Liver (tissue), 9 donors: ENCODE measurements around the gene EIF3K. TPM values are rescaled to one million over a fixed set of nuclear protein-coding genes. Genes with fewer than 3 reads are reported as not detected.

Source experiments
- DNase-seq: peaks from one replicate; pipeline ENCODE4 v3.0.0-alpha.2; 2017; ENCODE audit warnings: low spot score
- H3K27ac ChIP-seq, 2 donors: one replicate each; pipeline ENCODE4 v1.7.0; 2013; ENCODE audit warnings: inconsistent platforms in 2 of 2, low read length in 2 of 2, control low read depth in 1 of 2, low read depth in 1 of 2, mild to moderate bottlenecking in 1 of 2
- H3K27me3 ChIP-seq, 4 donors: one replicate each; pipeline versions ENCODE4 v1.6.1 to v1.7.0; 2013; ENCODE audit warnings: low read length in 3 of 4, inconsistent platforms in 1 of 4, mild to moderate bottlenecking in 1 of 4, moderate library complexity in 1 of 4; ENCODE audit not compliant: control insufficient read depth in 4 of 4, insufficient read depth in 4 of 4
- H3K36me3 ChIP-seq, 4 donors: one replicate each; pipeline versions ENCODE4 v1.6.1 to v1.7.0; 2013; ENCODE audit warnings: low read length in 3 of 4, mild to moderate bottlenecking in 3 of 4, low read depth in 1 of 4, moderate library complexity in 1 of 4; ENCODE audit not compliant: control insufficient read depth in 4 of 4, insufficient read depth in 3 of 4
- H3K4me1 ChIP-seq, 4 donors: one replicate each; pipeline versions ENCODE4 v1.6.1 to v1.7.0; 2013; ENCODE audit warnings: low read length in 3 of 4, mild to moderate bottlenecking in 3 of 4, moderate library complexity in 1 of 4; ENCODE audit not compliant: control insufficient read depth in 4 of 4, insufficient read depth in 4 of 4
- H3K4me3 ChIP-seq, 3 donors: one replicate each; pipeline versions ENCODE4 v1.6.1 to v1.7.0; 2013; ENCODE audit warnings: low read length in 3 of 3, control low read depth in 1 of 3, low read depth in 1 of 3, mild to moderate bottlenecking in 1 of 3
- H3K9ac ChIP-seq, 2 donors: one replicate each; pipeline ENCODE4 v1.7.0; 2013; ENCODE audit warnings: low read length in 2 of 2, mild to moderate bottlenecking in 2 of 2, moderate library complexity in 2 of 2, control low read depth in 1 of 2, low read depth in 1 of 2
- H3K9me3 ChIP-seq, 4 donors: one replicate each; pipeline versions ENCODE4 v1.6.1 to v1.7.0; 2013; ENCODE audit warnings: low read length in 3 of 4; ENCODE audit not compliant: control insufficient read depth in 4 of 4
- EGR1 ChIP-seq, 2 donors: IDR thresholded peaks; 2 replicates each; pipeline ENCODE4 v1.6.1; 2016 to 2018; ENCODE audit warnings: antibody characterized with exemption in 2 of 2, low read depth in 2 of 2
- FOXA1 ChIP-seq: IDR thresholded peaks from 2 replicates; pipeline ENCODE4 v1.6.1; 2016; ENCODE audit warnings: antibody characterized with exemption
- FOXA2 ChIP-seq: IDR thresholded peaks from 2 replicates; pipeline ENCODE4 v1.6.1; 2016; ENCODE audit warnings: antibody characterized with exemption
- GABPA ChIP-seq, 2 donors: IDR thresholded peaks in 1 of 2; conservative IDR thresholded peaks in 1 of 2; 2 replicates each; pipeline ENCODE4 v1.6.1; 2016; ENCODE audit warnings: antibody characterized with exemption in 2 of 2, mild to moderate bottlenecking in 1 of 2, moderate library complexity in 1 of 2
- HNF4A ChIP-seq, 2 donors: conservative IDR thresholded peaks; 2 replicates each; pipeline ENCODE4 v1.6.1; 2016; ENCODE audit warnings: antibody characterized with exemption in 2 of 2, mild to moderate bottlenecking in 2 of 2
- HNF4G ChIP-seq: IDR thresholded peaks from 2 replicates; pipeline ENCODE4 v1.6.1; 2016; ENCODE audit warnings: antibody characterized with exemption
- JUND ChIP-seq, 2 donors: IDR thresholded peaks; 2 replicates each; pipeline ENCODE4 v1.6.1; 2016; ENCODE audit warnings: antibody characterized with exemption in 2 of 2
- NR2F2 ChIP-seq: IDR thresholded peaks from 2 replicates; pipeline ENCODE4 v1.6.1; 2016; ENCODE audit warnings: antibody characterized with exemption
- RAD21 ChIP-seq, 2 donors: IDR thresholded peaks; 2 replicates each; pipeline ENCODE4 v1.6.1; 2016; ENCODE audit warnings: antibody characterized with exemption in 2 of 2, mild to moderate bottlenecking in 2 of 2
- RXRA ChIP-seq, 2 donors: IDR thresholded peaks; 2 replicates each; pipeline ENCODE4 v1.6.1; 2017 to 2018; ENCODE audit warnings: antibody characterized with exemption in 2 of 2, mild to moderate bottlenecking in 1 of 2
- SP1 ChIP-seq: IDR thresholded peaks from 2 replicates; pipeline ENCODE4 v1.6.1; 2018; ENCODE audit warnings: antibody characterized with exemption, mild to moderate bottlenecking
- TAF1 ChIP-seq: conservative IDR thresholded peaks from 2 replicates; pipeline ENCODE4 v1.6.1; 2016; ENCODE audit warnings: antibody characterized with exemption, mild to moderate bottlenecking
- YY1 ChIP-seq: IDR thresholded peaks from 2 replicates; pipeline ENCODE4 v1.6.1; 2016; ENCODE audit warnings: antibody characterized with exemption, mild to moderate bottlenecking
- WGBS: extraction: QIAGEN DNeasy Blood & Tissue Kit; methylation state at CpG from one replicate; pipeline ENCODE4 v1.1.7; 2013; 5-methylcytosine and 5-hydroxymethylcytosine counted together
- polyA plus RNA-seq, 2 donors: library from polyadenylated mRNA; stranded (reverse) in 1 of 2; unstranded in 1 of 2; fragments of 200-250 nt in 1 of 2; fragments of >200 nt in 1 of 2; fragmentation: Nextera tagmentation in 1 of 2; extraction: Ambion mirVana in 1 of 2; gene quantifications; one replicate each; pipeline versions ENCODE4 v1.2.1 to v1.2.3, GENCODE V29; 2013 to 2015
- total RNA-seq, 2 donors: library from RNA; depleted of rRNA; stranded (reverse); fragments of >200 nt; gene quantifications; one replicate each; pipeline ENCODE4 v1.2.3, GENCODE V29; 2014
- TF ChIP-seq, protein P1 (sequence below): fragments of 150-350 bp; IDR thresholded peaks from 2 replicates; pipeline ENCODE4 v1.5.1; 2017; ENCODE audit warnings: improper control_type of control experiment, low read depth, low read length; ENCODE audit not compliant: missing input control
- TF ChIP-seq, protein P2 (sequence below): IDR thresholded peaks from 2 replicates; pipeline ENCODE4 v1.6.1; 2016; ENCODE audit warnings: antibody characterized with exemption, mild to moderate bottlenecking
- TF ChIP-seq, protein P3 (sequence below): IDR thresholded peaks from 2 replicates; pipeline ENCODE4 v1.6.1; 2016; ENCODE audit warnings: antibody characterized with exemption
- TF ChIP-seq, protein P4 (sequence below): IDR thresholded peaks from 2 replicates; pipeline ENCODE4 v1.6.1; 2016; ENCODE audit warnings: antibody characterized with exemption
- TF ChIP-seq, protein P5 (sequence below): IDR thresholded peaks from 2 replicates; pipeline ENCODE4 v1.6.1; 2016; ENCODE audit warnings: antibody characterized with exemption
- donor health status: healthy.
- donor health status: healthy.
- donor health status: healthy.
- donor health status: healthy.
- donor health status: healthy.

Gene EIF3K
- total and polyA plus RNA-seq, 4 donors, result 118 to 240 (median 151) TPM

DNA sequence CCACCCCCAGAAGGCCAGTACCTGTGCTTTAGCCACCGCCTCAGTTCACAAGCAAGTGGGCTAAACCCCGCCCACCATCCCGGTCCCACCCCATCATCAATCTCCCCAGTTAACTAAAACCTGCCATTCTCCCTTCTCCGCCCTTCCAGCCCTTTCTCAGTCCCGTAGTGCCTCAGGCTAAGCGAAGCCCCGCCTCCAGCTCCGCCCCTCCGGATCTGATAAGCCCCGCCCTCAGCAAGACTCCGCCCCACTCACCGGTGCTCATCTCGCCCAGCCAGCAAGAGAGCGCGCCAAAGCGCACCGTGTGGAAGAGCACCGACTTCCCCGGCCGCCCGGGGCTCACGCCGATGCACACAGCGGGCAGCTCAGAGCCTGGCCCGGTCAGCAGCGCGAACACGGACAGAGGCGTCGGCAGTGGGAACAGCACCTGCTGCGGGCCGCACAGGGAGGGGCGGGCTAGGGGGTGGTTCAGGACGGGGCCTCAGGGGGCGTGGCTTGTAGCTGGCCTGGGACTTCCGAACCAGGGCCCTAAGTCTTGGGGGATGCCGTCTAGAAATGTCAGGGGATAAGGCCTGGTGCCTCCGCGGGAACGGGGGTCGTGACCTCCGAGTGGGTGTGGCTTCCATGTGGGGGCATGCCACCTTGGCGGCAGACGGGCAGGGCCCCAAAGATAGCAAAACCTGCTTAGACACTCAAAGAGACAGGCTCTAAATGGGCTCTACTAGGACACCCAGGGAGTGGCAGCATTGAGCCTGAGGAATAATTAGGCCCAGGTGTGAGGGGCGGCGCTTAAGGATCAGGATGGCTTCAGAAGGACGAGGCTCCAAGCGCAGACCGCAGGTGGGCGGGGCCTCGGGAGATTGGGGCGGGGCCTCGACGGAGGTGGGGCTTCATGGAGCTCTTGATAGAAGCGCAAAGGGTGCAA lies 22.7 kb upstream of the EIF3K start:
- Histone ChIP-seq H3K4me1 (no peaks in the 10 kb centered on the region), H3K27me3 (no peaks in the 10 kb centered on the region), H3K4me3 (no peak overlapping the region), H3K36me3 (no peaks in the 10 kb centered on the region), H3K9ac (no peak overlapping the region), H3K27ac (no peak overlapping the region), H3K9me3 (no peaks in the 10 kb centered on the region)
- 25% methylated on average over 55 of the region's 55 CpGs for WGBS
- TF ChIP-seq GABPA (IDR thresholded peaks at IDR 0.05 in 1 of 2, conservative IDR thresholded peaks at IDR 0.05 in 1 of 2) (no peak), YY1 (no peak), RAD21 (IDR thresholded peaks at IDR 0.05) (no peak), HNF4G (no peak), FOXA1 (no peak), SP1 (no peak), EGR1 (IDR thresholded peaks at IDR 0.05; ENCODE audit: low read depth in 2 of 2) (no peak), RXRA (IDR thresholded peaks at IDR 0.05) (no peak), FOXA2 (no peak), JUND (IDR thresholded peaks at IDR 0.05) (no peak), TAF1 (no peak), HNF4A (conservative IDR thresholded peaks at IDR 0.05) (no peak), NR2F2 (no peak)
- TF ChIP-seq, protein P1, sequence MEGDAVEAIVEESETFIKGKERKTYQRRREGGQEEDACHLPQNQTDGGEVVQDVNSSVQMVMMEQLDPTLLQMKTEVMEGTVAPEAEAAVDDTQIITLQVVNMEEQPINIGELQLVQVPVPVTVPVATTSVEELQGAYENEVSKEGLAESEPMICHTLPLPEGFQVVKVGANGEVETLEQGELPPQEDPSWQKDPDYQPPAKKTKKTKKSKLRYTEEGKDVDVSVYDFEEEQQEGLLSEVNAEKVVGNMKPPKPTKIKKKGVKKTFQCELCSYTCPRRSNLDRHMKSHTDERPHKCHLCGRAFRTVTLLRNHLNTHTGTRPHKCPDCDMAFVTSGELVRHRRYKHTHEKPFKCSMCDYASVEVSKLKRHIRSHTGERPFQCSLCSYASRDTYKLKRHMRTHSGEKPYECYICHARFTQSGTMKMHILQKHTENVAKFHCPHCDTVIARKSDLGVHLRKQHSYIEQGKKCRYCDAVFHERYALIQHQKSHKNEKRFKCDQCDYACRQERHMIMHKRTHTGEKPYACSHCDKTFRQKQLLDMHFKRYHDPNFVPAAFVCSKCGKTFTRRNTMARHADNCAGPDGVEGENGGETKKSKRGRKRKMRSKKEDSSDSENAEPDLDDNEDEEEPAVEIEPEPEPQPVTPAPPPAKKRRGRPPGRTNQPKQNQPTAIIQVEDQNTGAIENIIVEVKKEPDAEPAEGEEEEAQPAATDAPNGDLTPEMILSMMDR, result no peak
- TF ChIP-seq, protein P2, sequence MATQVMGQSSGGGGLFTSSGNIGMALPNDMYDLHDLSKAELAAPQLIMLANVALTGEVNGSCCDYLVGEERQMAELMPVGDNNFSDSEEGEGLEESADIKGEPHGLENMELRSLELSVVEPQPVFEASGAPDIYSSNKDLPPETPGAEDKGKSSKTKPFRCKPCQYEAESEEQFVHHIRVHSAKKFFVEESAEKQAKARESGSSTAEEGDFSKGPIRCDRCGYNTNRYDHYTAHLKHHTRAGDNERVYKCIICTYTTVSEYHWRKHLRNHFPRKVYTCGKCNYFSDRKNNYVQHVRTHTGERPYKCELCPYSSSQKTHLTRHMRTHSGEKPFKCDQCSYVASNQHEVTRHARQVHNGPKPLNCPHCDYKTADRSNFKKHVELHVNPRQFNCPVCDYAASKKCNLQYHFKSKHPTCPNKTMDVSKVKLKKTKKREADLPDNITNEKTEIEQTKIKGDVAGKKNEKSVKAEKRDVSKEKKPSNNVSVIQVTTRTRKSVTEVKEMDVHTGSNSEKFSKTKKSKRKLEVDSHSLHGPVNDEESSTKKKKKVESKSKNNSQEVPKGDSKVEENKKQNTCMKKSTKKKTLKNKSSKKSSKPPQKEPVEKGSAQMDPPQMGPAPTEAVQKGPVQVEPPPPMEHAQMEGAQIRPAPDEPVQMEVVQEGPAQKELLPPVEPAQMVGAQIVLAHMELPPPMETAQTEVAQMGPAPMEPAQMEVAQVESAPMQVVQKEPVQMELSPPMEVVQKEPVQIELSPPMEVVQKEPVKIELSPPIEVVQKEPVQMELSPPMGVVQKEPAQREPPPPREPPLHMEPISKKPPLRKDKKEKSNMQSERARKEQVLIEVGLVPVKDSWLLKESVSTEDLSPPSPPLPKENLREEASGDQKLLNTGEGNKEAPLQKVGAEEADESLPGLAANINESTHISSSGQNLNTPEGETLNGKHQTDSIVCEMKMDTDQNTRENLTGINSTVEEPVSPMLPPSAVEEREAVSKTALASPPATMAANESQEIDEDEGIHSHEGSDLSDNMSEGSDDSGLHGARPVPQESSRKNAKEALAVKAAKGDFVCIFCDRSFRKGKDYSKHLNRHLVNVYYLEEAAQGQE, result no peak
- TF ChIP-seq, protein P3, sequence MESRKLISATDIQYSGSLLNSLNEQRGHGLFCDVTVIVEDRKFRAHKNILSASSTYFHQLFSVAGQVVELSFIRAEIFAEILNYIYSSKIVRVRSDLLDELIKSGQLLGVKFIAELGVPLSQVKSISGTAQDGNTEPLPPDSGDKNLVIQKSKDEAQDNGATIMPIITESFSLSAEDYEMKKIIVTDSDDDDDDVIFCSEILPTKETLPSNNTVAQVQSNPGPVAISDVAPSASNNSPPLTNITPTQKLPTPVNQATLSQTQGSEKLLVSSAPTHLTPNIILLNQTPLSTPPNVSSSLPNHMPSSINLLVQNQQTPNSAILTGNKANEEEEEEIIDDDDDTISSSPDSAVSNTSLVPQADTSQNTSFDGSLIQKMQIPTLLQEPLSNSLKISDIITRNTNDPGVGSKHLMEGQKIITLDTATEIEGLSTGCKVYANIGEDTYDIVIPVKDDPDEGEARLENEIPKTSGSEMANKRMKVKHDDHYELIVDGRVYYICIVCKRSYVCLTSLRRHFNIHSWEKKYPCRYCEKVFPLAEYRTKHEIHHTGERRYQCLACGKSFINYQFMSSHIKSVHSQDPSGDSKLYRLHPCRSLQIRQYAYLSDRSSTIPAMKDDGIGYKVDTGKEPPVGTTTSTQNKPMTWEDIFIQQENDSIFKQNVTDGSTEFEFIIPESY, result no peak
- TF ChIP-seq, protein P4, sequence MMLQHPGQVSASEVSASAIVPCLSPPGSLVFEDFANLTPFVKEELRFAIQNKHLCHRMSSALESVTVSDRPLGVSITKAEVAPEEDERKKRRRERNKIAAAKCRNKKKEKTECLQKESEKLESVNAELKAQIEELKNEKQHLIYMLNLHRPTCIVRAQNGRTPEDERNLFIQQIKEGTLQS, result no peak
- TF ChIP-seq, protein P5, sequence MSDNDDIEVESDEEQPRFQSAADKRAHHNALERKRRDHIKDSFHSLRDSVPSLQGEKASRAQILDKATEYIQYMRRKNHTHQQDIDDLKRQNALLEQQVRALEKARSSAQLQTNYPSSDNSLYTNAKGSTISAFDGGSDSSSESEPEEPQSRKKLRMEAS, result no peak
- DNase-seq, result peak; percentile 82
